ENCODE data around the gene HEPACAM2.

Gene HEPACAM2

DNA sequence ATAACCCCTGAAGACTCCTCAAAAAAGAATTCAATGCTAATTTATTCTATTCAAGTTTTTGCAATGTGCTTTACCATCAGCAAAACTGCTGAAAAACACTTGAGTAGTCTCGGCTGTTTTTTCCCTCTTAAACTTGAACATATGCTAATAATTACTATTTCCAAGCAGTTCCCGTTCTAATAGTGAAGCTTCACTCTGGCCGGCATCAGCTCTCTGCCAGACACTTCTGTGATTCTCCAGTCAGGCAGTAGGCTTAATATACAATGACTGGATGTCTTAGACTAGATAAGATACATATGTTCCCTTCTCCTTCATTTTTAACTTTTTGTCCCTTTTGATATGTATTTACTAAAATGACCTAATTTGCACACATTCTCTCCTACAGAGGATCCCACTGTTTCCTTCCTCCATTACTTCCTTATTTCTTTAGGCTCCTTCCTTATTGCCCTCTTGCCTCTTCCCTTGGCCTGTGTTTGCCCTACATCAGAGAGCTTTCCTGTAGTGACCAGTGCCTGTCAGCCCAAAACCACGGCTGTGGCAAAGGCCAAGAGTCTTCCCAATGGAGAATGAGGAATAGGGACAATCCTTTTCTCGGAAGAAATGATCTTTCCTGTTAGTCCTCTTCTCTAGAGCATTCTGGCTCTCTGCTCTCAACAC lies 23.5 kb downstream of the HEPACAM2 start:
- DNase-seq: no peak

DNA sequence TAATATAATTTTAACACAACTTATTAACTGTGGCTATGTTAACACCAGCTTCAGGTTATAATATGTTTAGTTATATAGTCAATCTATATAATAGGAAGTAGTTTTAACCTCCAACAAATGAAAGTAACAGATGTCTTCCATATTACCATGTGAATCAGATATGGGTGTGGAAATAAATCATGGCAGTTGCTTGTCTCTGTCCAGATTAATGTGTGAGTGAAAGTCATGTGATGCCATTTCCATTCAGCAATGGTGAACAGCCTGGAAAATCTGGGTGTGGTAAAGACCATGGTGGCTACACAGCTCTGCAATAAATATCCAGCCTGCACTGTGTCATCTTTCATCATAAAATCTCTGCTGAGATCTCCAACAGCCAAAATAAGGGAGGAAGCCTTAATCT lies 27.8 kb downstream of the HEPACAM2 start:
- no peak for DNase-seq

DNA sequence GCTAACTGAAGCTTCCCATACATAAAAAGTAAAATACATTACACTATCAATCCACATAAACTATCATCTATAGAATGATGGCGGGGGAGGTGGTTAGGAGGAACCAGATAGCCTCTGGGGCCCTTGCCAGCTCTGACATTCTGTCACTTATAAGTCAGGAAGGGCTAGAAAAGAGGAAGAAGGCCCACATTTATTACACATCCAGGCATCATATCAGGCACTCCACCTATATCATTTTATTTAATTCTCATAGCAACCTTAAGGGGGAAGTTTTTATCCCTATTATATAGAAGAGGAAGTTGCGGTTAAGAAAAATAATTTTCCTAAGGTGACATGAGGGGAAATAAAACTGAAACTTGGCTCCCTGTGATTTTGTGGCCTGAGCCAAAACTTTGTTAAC lies 29.9 kb downstream of the HEPACAM2 start:
- DNase-seq: no peak

DNA sequence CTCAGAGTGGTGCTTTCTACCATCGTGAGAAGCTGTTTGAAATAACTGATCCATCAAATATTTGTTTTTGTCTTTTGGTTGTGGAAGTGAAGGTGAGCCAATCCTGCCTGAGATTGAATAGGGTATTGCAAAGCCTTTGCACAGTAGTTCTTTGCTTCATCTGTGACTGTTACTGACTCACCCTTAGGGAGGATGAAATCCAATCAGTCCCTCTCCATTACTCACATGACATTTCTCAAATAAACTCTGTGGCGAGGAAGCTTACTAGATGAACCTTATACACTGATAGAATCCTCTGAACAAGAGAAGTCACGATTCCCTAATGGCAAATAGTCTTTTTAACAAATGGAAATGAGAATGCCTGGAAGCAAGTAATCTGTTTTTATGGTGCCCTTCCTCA lies 31.9 kb downstream of the HEPACAM2 start:
- DNase-seq: no peak

DNA sequence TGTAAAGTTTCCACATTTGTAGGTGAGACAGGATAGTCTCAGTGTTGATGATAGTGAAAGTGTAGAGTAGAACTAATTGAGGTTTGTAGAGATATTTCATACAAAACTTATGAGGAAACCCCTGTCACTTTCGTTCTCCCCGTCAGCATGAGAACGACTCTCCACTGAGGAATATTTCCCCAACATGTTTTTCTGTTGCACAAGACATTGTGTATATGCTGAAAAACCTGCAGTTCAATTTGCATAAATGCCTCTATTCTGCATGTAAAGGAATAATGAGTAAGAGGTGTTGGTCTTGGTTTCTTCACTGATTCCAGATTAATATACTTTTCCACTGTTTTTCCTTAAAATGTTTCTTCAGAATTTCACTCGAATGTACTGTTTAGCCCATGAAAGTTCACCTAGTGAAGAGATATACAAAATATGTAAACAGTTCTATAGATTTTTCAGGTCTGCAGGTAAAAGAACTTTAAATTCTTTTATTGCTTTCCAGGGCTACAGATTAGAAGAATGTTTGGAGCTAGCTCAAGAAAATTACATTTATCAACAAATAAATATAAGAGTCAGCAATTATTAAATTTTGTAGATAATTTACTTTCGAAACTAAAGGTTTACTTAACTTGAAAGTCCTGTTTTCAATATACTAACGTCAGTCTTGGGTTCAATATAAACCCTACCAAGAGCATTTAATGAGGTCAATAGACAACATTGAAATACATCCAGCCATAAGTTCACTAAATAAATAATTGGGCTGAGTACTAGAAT lies 37.2 kb downstream of the HEPACAM2 start:
- no peak for DNase-seq

DNA sequence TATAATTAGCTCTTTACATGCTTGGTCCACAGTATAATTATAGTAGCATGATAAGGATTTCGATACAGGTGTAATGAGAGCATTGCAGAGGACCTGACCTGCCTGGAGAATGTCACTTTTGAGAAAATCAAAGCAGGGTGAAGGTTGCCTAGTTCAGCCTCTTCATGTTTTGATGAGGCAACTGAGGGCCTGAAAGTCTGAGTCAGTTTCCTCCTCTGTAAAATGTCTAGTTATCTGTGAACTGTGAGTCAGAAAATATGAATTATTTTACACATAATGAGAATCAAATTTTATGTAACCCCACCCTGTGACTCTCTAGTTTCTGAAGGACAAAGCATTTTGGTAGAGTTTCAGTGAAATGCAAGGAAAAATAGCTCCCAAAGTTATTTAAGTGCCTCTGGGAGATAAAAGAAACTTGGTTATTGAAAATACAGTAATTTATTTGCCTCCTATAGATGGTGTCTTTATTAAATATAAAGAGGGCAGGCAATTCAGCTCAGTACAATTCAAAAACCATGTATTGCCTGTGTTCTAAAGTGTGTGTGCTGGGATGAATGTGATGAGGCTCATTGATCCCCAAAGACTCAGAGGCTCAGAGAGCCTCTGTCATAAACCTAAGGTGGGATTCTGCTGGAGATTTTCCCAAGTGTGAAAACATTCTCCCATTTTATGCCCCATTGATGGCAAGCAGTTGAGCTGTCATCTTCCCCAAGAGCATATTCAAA lies 40.8 kb downstream of the HEPACAM2 start:
- DNase-seq: no peak

DNA sequence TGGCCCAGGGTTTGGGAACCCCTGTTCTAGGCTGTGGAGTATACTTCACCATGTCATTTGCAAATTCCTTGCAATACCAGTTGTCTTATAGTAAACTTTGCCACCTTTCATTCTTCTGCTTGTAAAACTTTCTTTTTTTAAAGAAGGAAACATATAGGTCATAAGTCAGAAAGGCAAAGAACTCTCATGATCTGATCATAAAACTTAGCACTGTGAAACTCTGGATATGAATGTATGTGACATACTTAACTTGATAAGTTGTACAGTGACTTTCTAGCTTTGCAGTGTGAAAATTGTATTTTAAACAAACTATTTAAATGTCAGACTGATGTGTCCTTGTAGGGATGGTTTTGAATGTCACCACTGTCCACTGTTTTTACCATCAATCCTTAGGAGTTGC lies 47.1 kb downstream of the HEPACAM2 start:
- DNase-seq: no peak

DNA sequence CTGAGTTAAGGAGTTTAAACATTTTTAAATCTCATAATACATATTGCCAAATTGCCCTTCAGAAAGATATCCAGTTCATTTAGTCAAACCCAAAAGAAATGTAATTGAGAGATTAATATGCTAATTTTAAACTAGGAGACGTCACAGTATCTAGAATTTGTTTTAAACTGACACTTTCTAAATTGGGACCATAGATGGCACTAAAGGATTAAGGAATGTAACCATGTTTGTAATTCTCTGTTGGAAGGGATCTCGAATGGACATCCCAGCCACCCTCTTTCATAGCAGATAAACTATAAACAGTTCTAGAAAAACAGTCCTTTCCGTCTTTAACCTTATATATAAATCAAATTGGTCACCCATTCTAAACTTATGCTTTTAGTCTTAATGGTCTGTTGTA lies 48.1 kb downstream of the HEPACAM2 start:
- DNase-seq: no peak

DNA sequence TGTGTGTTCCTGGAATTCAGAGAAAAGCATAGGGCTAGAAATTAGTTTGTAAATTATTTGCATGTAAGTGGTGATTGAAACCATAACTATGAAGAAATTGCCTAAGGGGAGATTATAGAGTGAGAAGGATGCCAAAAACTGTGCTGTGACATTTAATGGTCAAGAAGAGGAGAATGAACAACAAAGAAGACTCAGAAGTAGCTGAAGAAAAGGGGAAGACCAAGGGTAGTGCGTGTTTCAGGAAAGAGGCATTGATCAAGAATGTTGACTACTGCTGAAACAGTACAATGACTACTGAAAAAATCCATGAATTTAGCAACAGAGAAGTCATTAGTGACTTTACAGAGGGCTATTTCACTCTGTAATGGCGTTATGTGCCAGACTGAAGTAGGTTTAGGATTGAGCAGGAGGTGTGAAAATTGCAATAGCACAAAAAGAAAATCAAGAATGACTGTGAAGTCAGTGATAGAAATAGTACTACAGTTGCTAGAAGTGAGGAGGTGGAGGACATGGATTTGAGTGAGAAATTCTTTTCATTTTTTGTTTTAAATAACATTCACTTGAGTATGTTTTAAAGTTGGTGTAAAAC lies 49.2 kb downstream of the HEPACAM2 start:
- DNase-seq: no peak

DNA sequence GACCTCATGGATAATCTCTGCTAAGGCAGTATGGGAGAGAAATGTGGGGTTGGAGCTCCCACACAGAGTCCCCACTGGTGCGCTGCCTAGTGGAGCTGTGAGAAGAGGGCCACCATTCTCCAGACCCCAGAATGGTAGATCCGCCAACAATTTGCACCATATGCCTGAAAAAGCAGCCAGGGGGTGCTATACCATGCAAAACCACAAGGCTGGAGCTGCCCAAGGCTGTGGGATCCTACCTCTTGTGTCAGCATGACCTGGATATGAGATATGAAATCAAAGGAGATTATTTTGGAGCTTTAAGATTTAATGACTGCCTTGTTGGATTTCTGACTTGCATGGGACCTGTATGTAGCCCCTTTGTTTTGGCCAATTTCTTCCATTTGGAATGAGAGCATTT lies 51.0 kb downstream of the HEPACAM2 start:
- DNase-seq: no peak

DNA sequence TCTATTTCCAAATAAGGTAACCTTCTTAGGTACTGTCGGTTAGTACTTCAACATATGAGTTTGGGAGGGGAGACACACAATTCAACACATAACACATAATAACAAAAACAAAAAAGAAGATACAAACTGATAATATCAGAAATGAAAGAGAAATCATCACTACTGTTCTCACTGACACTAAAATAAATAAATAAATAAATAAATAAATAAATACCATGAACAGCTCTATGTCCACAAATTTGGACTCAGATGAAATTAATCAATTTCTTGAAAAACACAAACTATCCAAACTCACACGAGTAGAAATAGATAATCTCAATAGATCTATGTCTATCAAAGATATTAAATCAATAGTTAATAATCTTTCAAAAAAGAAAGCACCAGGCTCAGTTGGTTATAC lies 53.6 kb downstream of the HEPACAM2 start:
- no peak for DNase-seq

DNA sequence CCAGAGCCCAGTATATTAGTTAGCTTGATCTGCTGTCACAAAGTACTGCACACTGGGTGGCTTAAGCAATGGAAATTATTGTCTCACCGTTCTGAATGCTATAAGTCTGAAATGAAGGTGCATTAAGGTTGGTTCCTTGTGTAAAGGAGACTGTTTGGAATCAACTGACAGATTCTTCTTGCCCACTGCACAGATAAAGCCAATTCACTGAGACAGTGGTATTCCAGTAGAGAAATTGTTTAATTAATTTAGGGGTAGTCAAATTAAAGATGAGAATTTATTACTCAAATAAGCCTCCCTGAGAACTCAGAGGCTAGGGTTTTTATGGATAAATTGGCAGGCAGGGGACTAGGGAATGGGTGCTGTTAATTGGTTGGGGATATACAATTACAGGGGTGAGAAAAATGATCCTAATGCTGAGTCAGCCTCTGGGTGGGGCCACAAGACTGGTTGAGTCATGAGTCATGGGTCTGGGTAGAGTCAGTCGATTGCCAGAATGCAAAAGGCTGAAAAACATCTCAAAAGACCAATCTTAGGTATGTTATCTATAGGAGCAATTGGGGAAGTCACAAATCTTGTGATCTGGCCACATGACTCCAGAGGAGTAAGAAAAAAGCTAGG lies 54.6 kb downstream of the HEPACAM2 start:
- DNase-seq: no peak

DNA sequence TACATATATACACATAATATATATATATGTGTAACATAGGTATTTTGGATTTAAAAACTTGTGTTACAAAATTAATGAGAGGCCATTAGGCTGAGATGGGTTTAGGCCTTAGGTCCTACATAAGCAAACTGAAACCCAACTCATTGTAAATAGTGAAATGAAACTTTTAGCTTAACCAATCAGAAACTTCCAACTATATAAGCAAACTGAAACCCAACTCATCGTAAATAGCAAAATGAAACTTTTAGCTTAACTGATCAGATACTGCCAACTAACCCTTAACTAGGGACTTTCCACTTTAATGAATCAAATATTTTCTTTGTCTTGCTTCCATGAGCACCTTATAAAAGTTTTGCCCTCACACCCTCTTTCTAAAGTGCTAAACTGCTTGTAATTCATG lies 60.8 kb downstream of the HEPACAM2 start:
- DNase-seq: no peak

DNA sequence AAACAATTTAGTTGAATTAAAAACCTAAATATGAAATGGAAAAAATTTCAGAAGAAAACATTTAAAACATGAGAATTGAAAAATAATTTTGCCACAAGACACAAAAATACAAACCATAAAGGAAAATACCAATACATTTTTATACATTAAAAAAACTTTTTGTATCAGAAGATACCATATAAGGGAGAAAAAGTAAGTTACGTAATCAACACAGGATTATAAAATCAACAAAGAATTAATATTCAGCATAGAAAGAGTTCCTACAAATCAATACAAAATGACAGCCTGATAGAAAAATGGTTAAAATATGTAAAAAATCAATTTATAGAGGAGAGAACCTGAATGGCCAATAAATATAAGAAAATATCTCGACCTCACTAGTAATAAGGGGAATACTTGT lies 61.5 kb downstream of the HEPACAM2 start:
- no peak for DNase-seq

DNA sequence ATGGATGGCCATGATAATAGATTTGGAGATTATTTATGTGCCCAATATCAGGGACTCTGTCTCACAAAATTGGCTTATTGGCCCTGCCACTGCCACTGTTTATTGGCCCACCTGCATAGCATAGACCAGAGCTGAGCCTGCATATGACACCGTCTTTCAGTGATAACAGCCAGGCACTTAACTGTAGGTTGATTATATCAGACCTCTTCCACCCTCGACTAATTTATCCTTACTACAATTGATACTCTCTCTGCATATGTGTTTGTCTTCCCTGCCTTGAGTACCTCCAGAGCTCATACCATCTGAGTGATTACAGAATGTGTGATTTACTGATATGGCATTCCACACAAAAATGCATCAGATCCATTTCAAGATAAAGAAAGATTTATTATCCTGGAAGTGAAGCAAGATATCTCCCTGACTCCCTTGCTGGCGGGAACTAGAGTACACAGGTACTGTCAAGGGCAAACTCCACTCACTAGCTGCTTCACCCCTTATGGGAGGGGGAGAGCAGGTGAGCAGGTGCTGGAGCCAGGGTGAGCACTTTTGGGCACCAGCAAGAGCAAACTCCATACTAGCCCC lies 65.0 kb downstream of the HEPACAM2 start:
- no peak for DNase-seq

DNA sequence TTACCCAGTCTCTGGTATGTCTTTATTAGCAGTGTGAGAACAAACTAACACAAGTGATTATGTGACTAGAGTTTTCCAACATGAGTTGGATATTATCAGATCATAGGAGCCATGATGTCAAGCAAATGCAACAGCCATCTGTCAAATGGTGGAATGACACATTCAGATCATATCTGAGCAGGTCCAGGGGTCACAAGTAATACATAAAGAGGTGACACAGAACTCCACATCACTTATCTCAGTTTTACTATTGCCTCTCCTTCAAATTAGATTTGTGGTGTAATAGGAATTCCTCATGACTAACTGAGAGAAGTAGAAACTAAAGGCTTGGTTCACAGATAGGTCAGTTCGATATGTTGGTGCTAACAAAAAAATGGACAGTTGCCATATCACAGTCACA lies 65.9 kb downstream of the HEPACAM2 start:
- DNase-seq: no peak

DNA sequence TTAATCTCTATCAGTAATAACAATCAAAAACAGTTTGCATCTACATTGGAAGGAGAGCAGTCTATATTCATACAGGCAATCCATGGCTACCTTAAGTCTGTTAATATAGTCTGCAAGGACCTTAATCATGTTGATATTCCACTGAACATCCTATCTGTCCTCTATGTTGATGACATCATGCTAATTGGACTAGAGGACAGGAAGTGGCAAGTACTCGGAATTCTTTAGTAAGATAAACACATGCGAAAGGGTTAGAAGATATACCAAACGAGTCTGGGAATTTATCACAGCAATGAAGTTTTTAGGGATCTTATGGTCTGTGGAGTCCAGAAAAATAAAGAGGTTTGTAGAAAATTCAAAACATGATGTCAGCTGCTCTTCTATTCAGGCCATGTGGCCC lies 66.8 kb downstream of the HEPACAM2 start:
- no peak for DNase-seq

DNA sequence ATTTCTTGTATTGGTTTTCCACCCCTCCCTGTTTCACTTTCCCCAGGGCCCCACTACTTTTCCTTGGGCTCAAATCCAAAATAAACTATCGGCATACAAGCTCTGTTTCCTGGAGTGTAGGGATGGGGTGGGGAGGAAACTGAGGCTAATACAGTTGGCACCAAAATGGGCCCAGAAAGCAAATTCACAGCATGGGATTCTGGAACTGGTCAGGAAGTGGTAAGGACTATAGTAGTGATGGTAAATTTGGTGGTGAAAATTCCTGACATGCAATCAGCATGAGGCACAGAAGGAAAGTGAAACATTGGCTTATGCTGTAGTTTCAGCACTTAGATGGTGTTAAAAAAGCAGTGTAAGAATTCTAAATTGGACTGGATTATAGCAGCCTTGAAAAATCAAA lies 69.4 kb downstream of the HEPACAM2 start:
- no peak for DNase-seq

DNA sequence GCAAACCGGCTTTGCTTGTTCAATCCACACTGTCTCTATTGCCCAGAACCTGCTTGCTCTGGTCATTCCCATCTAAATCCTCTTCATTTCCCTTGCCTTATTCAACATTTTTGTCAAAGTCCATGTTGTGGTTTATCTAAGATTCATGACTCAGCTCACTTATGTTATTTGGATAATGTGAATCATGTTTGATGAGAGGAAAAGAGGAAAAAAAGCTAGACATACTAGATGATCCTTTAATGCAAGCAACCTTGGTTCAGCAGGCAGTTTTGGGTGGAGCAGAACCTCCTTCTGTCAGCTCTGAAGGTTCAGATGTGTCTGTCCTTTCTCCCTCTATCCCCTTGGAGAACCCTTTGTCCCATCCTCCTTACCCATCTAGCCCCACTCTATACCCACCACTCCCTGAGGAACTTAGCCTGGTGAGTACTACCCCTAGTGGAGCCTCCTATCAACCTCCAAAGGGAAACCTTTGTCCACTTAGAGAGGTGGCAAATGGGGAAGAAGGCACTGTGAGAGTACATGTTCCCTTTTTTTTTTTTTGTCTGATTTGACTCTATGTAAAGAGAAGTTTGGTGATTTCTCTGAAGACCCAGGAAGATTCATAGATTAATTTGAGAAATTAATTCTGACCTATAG lies 76.0 kb downstream of the HEPACAM2 start:
- DNase-seq: no peak

DNA sequence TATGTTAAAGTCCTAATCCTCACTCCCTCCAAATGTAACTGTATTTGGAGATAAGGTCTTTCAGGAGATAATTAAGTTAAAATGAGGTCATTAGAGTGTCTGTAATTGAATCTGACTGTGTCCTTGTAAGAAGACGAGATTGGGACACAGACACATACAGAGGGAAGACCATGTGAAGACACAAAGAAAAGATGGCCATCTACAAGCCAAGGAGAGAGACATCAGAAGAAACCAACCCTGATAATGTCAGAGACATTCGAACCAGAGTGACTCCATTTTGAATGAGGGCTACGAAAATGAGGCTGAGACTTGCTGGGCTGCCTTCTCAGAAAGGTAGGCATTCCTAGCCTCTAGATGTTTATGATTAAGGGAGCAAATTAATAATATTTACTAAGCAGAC lies 77.5 kb downstream of the HEPACAM2 start:
- no peak for DNase-seq

DNA sequence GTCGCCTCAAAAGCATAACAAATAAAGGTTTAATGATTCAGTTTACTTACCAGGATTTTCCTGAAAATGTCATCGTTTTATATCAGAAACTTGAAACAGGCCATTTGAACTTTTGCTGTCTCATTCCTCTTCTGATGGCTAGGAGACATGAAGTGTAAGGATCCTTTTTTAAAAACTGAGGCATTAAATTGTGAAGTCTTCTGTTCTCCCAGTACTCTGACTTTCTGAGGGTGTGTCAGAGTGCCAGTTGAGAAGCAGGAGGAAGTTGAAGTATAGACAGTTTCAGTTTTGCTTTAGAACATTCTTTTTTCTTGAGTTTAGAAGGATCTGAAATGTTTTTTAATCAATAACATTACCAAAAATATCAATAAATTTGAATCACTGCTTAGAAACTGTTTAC lies 78.1 kb downstream of the HEPACAM2 start, which contains the start of gene SAMD9L:
Gene SAMD9L (minus strand): TSS at position 242 of the 400 bp plus-strand sequence. CDS start 12,414 bp downstream, outside the sequence.
- no peak for DNase-seq

DNA sequence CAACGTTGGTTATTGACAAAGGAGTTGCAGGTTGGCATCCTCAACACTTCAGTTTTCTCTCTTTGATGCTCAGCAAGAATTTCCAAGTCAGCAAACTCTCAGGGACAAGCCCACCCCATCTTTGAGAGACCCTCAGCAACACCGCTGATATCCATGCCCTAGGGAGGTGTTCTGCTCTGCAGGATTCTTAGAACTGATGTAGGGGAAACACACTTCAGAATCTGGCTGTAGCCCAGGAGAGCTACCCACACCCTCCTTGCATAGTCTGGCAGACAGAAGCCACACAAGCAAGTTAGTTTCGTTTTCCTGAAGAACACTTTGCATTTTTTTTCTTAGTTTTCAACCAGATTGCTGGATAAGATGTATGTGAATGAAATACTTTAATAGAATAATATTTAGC lies 78.9 kb downstream of the HEPACAM2 start:
- DNase-seq: no peak

Data from activated gamma-delta T cell (primary cell).